Neural progenitor cell (in vitro differentiated cells): ENCODE data around the gene PDE6D.

ENCODE experiments used
- CTCF ChIP-seq: fragments of 200-600 bp; sonication (generic); IDR thresholded peaks from 2 replicates; pipeline ENCODE4 v1.5.1; 2017; ENCODE audit warnings: antibody characterized with exemption, mild to moderate bottlenecking
- EZH2phosphoT487 ChIP-seq: fragments of 200-600 bp; sonication (generic); IDR thresholded peaks from 2 replicates; pipeline ENCODE4 v1.6.1; 2017; ENCODE audit warnings: antibody characterized with exemption

GRCh38 chr2:231709636-231709980, 71.5 kb downstream of the PDE6D start:
- TF ChIP-seq CTCF: no peak
- TF ChIP-seq EZH2phosphoT487: no peak
